Heart left ventricle (tissue), 16 donors: Measurements from ENCODE around the gene RRP1. TPM values are rescaled to one million over a fixed set of nuclear protein-coding genes. Genes with fewer than 3 reads are reported as not detected.
A peak's percentile ranks its signal among the peaks of the same experiment; 100 is the strongest.
"Not testable (repeated sequence)": the region's sequence is repeated elsewhere in the genome, so short reads cannot be mapped to it uniquely, and the experiment has no call there.

ENCODE experiments used
- ATAC-seq, 4 donors: fragments of 200-7000 bp; cut with Tn5 transposase; one replicate each; pipeline ENCODE4 v1.9.1; 2020 to 2022; ENCODE audit warnings: moderate library complexity in 4 of 4, mild to moderate bottlenecking in 3 of 4, moderate number of reproducible peaks in 1 of 4
- DNase-seq, 5 donors: peaks; one replicate each; pipeline ENCODE4 v3.0.0-alpha.2; 2020
- H3K27ac ChIP-seq, 12 donors: fragments of 200-600 bp; sonication (generic) in 4 of 12; one replicate each; pipeline versions ENCODE4 v1.5.0 to v1.8.0; 2016 to 2022; ENCODE audit warnings: mild to moderate bottlenecking in 2 of 12
- H3K27me3 ChIP-seq, 9 donors: fragments of 200-600 bp; sonication (generic) in 2 of 9; one replicate each; pipeline versions ENCODE4 v1.5.1 to v1.8.0; 2016 to 2022; ENCODE audit warnings: mild to moderate bottlenecking in 3 of 9
- H3K36me3 ChIP-seq, 9 donors: fragments of 200-600 bp; sonication (generic) in 2 of 9; one replicate each; pipeline versions ENCODE4 v1.5.0 to v1.8.0; 2018 to 2022; ENCODE audit warnings: mild to moderate bottlenecking in 2 of 9
- H3K4me1 ChIP-seq, 12 donors: fragments of 200-600 bp; sonication (generic) in 4 of 12; one replicate each; pipeline versions ENCODE4 v1.5.0 to v1.8.0; 2016 to 2022; ENCODE audit warnings: mild to moderate bottlenecking in 3 of 12
- H3K4me3 ChIP-seq, 12 donors: fragments of 200-600 bp; sonication (generic) in 4 of 12; one replicate each; pipeline versions ENCODE4 v1.5.0 to v1.8.0; 2017 to 2022; ENCODE audit warnings: mild to moderate bottlenecking in 9 of 12, moderate library complexity in 4 of 12
- H3K9me3 ChIP-seq, 12 donors: fragments of 200-600 bp; sonication (generic) in 4 of 12; one replicate each; pipeline versions ENCODE4 v1.5.0 to v1.8.0; 2016 to 2022; ENCODE audit warnings: mild to moderate bottlenecking in 1 of 12
- CTCF ChIP-seq, 12 donors: fragments of 200-600 bp; sonication (generic) in 4 of 12; IDR thresholded peaks; one replicate each; pipeline versions ENCODE4 v1.5.0 to v1.8.0; 2018 to 2022; ENCODE audit warnings: antibody characterized with exemption in 12 of 12, mild to moderate bottlenecking in 5 of 12
- POLR2A ChIP-seq, 2 donors: fragments of 450-650 bp; IDR thresholded peaks; one replicate each; pipeline ENCODE4 v1.6.1; 2017; ENCODE audit warnings: antibody characterized with exemption in 2 of 2, mild to moderate bottlenecking in 2 of 2, moderate library complexity in 2 of 2
- WGBS, 4 donors: extraction: QIAGEN DNeasy Blood & Tissue Kit in 2 of 4; methylation state at CpG; one replicate each; pipeline versions ENCODE4 v1.1.5 to v1.1.7; 2013 to 2018; 5-methylcytosine and 5-hydroxymethylcytosine counted together
- intact Hi-C, 10 donors: fragments of 100-400 bp; cut with DNase I; formaldehyde crosslinking; loops; one replicate each; pipeline versions ENCODE4 v1.11.1 to v1.14.2; 2022
- polyA plus RNA-seq, 2 donors: library from polyadenylated mRNA; stranded (reverse); fragments of 200-250 nt; gene quantifications; one replicate each; pipeline ENCODE4 v1.2.3, GENCODE V29; 2013
- total RNA-seq, 9 donors: library from RNA; depleted of rRNA in 2 of 9; stranded (reverse); fragments of >200 nt in 2 of 9; fragmentation: NEBNext Ultra II Directional in 3 of 9; extraction: Animal tissue kit (Norgen Biotek cat#: 25700) in 3 of 9; gene quantifications; one replicate each; pipeline versions ENCODE4 v1.1.0 to v1.2.4, GENCODE V29; 2016 to 2023
- donor health status: ischemic (EF 13 %, LVEDD 7.1; RV severe dilation, severe dysfunction).
- donor health status: healthy with polysubstance abuse.
- donor health status: DM: no; HTN: yes; CAD: no.
- donor health status: DM: no; HTN: no; CAD: no.
- donor health status: ischemic (EF 25% LVEDD 6.9; RV normal size, moderate dysfunction).
- donor health status: ischemic (EF 25% LVEDD 5.7; RV mildly dilated, moderate dysfunction).
- donor health status: healthy.
- donor health status: DM: yes; HTN: yes; CAD: no.
- donor health status: ischemic (EF 35%, LVEDD 5.7; RV mildly dilated, moderate dysfunction).
- donor health status: nonischemic (EF 11% LVEDD 7.7; RV severe dilation, severe dysfunction).
- donor health status: DM: yes; HTN: yes; CAD: no.
- donor health status: PGD.
- donor health status: ischemic (EF 29% LVEDD 5.4; RV normal size, mild dysfunction).
- donor health status: nonischemic (EF 23%, LVEDD 6.1; RV moderate dilation, normal function).

Gene RRP1
- total and polyA plus RNA-seq, 11 donors: 6.0 to 15.6 (median 9.8) TPM

GRCh38 chr21:43835050-43835449 lies 45.7 kb downstream of the RRP1 start:
- peak in 1 of 4 donors; percentile 23 for ATAC-seq
- TF ChIP-seq CTCF (IDR thresholded peaks at IDR 0.05): no peak
- TF ChIP-seq POLR2A (IDR thresholded peaks at IDR 0.05): no peak
- Histone ChIP-seq H3K9me3 (peaks cover 0 to 6% (median 0%) of the 10 kb centered on the region in 12 donors), H3K27me3 (peaks cover 0 to 17% (median 0%) of the 10 kb centered on the region in 9 donors), H3K36me3 (no peaks in the 10 kb centered on the region), H3K4me1 (peaks cover 0 to 13% (median 0%) of the 10 kb centered on the region in 12 donors), H3K4me3 (peak overlapping the region in 1 of 12 donors; percentile 12), H3K27ac (no peak overlapping the region)
- 46 to 78% (median 52%) methylated on average over 12 to 15 of the region's 15 CpGs for WGBS, 4 donors
- no peak for DNase-seq
- intact Hi-C loops: no loop called here

- no peak for TF ChIP-seq CTCF (IDR thresholded peaks at IDR 0.05)
- no peak for TF ChIP-seq POLR2A (IDR thresholded peaks at IDR 0.05)
- Histone ChIP-seq H3K27me3 (peaks cover 0 to 13% (median 0%) of the 10 kb centered on the region in 9 donors), H3K4me3 (no peak overlapping the region), H3K36me3 (no peaks in the 10 kb centered on the region), H3K27ac (no peak overlapping the region), H3K9me3 (peaks cover 0 to 6% (median 0%) of the 10 kb centered on the region in 12 donors), H3K4me1 (peaks cover 0 to 13% (median 0%) of the 10 kb centered on the region in 12 donors)
- 85 to 96% (median 92%) methylated on average over 3 to 6 of the region's 6 CpGs for WGBS, 4 donors
- intact Hi-C loops: no loop called here
- ATAC-seq: no peak
- DNase-seq: no peak
Observed at GRCh38 chr21:43835861-43836260, 46.5 kb downstream of the RRP1 start.

- 85 to 87% (median 86%) methylated on average over 6 of the region's 6 CpGs for WGBS, 4 donors
- TF ChIP-seq POLR2A (IDR thresholded peaks at IDR 0.05): no peak
- Histone ChIP-seq H3K4me1 (peaks cover 0 to 13% (median 0%) of the 10 kb centered on the region in 12 donors), H3K9me3 (peaks cover 0 to 6% (median 0%) of the 10 kb centered on the region in 12 donors), H3K4me3 (no peak overlapping the region), H3K27me3 (peaks cover 0 to 8% (median 0%) of the 10 kb centered on the region in 9 donors), H3K27ac (no peak overlapping the region), H3K36me3 (no peaks in the 10 kb centered on the region)
- no peak for ATAC-seq
- intact Hi-C loops: no loop called here
- no peak for DNase-seq
Observed at GRCh38 chr21:43836616-43837015, 47.2 kb downstream of the RRP1 start.

- intact Hi-C loops: no loop called here
- Histone ChIP-seq H3K36me3 (no peaks in the 10 kb centered on the region), H3K27me3 (no peaks in the 10 kb centered on the region), H3K9me3 (no peaks in the 10 kb centered on the region), H3K4me1 (peaks cover 0 to 19% (median 0%) of the 10 kb centered on the region in 12 donors), H3K27ac (no peak overlapping the region), H3K4me3 (no peak overlapping the region)
- 94 to 99% (median 96%) methylated on average over 3 of the region's 3 CpGs for WGBS, 4 donors
- DNase-seq: no peak
- ATAC-seq: no peak
- TF ChIP-seq CTCF (IDR thresholded peaks at IDR 0.05) (no peak), POLR2A (IDR thresholded peaks at IDR 0.05) (no peak)
Observed at GRCh38 chr21:43840259-43840658, 50.9 kb downstream of the RRP1 start.

- H3K36me3 ChIP-seq: no peaks in the 10 kb centered on the region
- intact Hi-C loops: no loop called here
- H3K27ac ChIP-seq: peak overlapping the region in 1 of 12 donors; percentile 60
- DNase-seq (no peak), ATAC-seq (no peak)
- H3K4me3 ChIP-seq: no peak overlapping the region
- H3K27me3 ChIP-seq: no peaks in the 10 kb centered on the region
- H3K4me1 ChIP-seq: peaks cover 0 to 13% (median 0%) of the 10 kb centered on the region in 12 donors
- TF ChIP-seq CTCF (IDR thresholded peaks at IDR 0.05): no peak
- no peaks in the 10 kb centered on the region for H3K9me3 ChIP-seq
- 65 to 85% (median 71%) methylated on average over 2 of the region's 2 CpGs for WGBS, 4 donors
Observed at GRCh38 chr21:43842742-43843141, 53.4 kb downstream of the RRP1 start.

GRCh38 chr21:43844906-43845305 lies 55.5 kb downstream of the RRP1 start:
- WGBS, 4 donors: 57 to 63% (median 60%) methylated on average over 5 of the region's 5 CpGs
- H3K27ac ChIP-seq, H3K4me3 ChIP-seq, ATAC-seq, DNase-seq, H3K36me3 ChIP-seq, H3K27me3 ChIP-seq, intact Hi-C loops, H3K9me3 ChIP-seq: not testable (repeated sequence)
- H3K4me1 ChIP-seq: peaks cover 0 to 15% (median 0%) of the 10 kb centered on the region in 12 donors
